UCSD-AML1 (cell line): Measurements from ENCODE around the gene NUP62.

Experiments
- DNase-seq: peaks from one replicate; lab custom pipeline; 2025; ENCODE audit not compliant: unreplicated experiment; lab: John Stamatoyannopoulos, UW

The NUP62 gene

DNA sequence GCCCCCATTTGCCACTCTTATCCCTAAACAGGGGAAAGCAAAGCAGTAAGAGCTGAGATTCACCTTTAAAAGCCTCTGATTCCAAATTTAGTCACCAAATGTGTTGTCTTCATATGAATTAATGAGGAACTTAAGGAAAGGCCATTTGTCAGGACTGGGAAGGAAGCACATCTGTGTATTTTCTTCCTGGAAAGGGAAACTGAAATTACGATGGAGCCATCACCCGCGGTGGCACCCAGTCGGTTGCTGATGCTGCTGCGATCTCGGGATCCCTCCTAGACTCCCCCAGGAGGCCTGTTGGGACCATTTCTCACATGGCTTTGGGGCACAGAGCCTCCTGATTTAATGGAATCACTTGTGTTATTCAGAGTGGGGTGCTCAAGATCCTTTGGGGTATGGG lies 25.2 kb downstream of the NUP62 start:
- no peak for DNase-seq

DNA sequence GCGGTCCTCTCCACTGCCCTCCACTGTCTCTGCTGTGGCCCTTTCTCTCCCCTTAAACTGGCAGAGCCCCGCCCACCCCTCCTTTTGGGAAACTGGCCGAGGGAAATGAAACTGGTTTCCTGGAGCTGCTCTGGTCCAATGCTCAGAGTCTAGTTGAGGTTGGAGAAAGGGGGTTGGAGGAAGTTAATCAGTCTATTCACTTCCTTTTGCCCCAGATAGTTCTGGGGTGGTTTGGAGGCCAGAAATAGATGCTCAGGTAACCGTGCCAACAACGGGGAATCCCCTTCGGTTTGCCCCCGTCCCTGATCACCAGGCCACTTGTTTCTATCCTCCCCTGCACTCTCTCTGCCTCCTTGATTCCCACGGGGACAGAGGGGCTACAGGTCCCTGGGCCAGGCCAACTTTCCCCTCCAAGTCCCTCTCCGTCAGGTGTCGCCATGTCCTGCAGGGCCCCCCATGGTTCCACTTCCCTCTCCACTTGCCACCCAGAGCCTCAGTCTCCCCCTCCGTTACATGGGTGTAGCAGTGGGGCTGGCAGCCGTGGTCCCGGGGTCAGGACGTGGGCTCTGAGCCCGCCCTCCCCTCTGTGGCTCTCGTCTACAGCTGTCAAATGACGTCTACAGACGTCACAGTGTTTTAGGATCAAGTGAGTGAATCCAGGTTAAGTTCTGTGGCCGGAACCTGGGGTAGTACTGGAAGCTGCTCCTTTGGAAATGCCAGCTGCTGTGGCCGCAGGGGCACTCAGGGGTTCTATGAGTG lies 32.3 kb downstream of the NUP62 start, which contains the start of gene IL4I1:
Gene IL4I1, minus strand, starts transcription at position 25 of the 759 bp plus-strand sequence. CDS start 727 bp downstream, outside the sequence.
- peak; percentile 70 for DNase-seq

DNA sequence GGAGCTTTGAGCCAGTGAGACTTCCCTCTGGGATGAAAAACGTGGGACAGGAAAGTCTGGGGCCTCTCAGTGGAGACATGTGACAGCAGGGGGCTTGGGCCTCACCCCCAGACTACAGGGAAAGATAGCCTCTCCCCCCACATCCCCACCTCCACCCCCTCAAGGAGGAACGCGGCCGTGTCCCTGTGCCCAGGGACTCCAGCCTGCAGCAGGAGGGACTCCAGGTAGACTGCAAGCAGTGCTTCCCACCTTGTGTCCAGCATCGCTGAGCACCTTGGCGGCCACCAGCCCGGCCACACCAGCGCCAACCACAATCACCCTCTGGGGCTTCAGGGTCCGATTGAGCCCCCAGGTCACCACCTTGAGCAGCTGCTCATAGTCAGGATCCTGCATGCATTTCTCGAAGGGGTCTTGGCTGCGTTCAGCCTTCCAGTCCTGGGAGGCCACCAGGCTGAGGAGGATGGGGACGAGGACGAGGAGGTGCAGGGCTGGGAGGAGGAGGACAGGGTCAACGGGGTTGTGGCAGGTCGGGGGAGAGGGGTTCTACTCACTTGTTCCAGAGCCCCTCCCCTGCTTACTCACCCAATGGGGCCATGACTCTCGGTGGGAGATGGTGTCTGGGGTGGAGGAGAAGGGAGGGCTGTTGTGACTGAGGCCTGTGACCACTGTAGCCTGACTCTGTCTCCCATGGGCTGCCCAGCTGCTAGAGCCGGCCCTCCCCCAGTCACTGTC lies 33.6 kb downstream of the NUP62 start:
- DNase-seq, result no peak

DNA sequence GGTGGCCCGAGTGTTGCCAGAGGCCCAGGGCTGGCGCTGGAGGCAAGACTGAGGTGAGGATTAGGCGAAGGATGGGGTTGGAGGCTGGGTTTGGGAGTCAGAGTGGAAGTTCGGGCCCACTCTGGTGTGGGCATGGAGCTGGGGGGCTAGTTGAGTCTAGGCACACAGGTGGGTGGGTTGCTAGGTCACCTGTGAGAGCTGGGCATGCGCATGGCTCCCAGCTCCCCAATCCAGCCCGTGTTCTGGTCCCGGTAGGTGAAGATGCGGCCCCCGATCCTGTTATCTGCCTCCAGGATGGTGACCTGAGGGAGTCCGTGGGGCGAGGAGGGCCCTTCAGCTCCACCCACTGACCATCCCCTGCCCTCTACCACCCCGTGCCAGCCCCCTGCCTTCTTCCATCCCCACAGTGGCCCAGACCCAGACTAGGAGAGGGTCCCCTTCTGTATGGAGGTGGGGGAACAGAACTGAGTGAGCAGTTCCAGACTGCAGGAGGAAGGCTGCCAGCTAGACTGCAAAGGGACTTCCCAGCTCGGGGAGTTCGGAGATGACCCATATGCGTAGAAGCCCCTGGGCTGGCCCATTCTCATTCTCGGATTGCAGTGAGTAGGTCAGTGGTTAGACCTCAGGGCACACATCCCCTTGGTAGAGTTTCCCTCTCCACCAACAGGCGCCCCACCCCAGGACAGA lies 34.3 kb downstream of the NUP62 start:
- DNase-seq, result no peak

DNA sequence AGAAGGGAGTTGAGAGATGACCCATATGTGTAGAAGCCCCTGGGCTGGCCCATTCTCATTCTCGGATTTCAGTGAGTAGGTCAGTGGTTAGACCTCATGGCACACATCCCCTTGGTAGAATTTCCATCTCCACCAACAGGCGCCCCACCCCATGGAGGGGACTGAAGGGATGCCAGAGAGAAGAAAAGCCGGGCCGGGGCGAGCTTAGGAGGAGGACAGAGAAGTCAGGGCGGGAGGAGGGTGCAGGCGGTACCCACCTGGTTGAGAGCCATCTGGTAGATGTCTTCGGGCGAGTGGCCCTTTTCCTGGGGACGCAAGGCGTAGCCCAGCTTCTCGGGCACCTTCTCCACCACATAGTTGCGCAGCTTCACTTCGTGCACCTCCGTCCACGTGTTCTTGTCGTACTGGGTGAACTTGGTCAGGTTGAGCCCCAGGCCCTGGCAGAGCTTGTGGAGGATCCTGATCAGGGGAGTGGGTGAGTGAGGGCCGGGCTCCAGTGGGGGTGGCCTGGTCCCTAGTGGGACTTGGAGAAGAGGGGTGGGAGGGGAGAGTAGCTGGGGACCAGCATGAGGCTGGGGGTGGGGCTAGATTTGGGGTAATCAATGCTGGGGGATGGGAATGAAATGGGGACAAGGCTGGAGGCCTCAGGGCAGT lies 35.2 kb downstream of the NUP62 start:
- no peak for DNase-seq

DNA sequence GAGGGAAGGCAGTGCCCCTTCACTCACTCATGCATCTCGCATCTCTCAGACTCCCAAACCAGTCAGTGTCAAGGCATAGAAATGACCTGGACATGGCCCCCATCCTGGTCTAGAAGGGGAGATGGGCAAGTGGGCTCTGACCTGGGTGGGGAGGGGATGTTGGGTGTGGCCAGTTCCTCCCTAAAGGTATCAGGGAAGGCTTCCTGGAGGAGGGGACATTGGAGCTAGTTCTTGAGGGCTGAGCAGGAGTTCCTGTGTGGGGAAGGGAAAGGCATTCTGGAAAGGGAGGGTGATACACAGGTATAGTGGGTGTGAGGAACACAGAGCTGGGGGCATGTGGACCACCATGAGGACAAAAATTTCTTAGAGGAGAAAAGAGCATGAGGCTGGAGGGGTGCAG lies 36.6 kb downstream of the NUP62 start:
- DNase-seq, result no peak

DNA sequence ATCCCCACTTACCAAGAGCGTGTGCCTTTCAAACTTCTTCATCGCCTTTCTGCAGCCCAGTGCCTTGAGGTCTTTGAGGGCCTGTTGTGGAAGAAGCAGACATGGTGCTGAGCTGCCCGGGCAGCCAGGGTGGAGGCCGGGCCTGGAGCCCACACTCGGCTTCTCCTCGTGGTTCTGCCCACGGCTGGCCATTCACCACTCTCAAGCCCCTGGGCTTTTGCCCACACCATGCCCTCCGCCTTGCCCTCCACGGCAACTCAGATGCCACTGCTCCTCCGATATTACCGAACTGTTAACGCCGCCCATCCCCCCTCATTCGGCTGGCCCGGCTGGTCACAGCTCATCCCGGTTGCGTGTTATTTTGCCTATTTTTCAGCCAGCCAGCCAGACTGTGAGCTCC lies 37.9 kb downstream of the NUP62 start:
- DNase-seq, result no peak

DNA sequence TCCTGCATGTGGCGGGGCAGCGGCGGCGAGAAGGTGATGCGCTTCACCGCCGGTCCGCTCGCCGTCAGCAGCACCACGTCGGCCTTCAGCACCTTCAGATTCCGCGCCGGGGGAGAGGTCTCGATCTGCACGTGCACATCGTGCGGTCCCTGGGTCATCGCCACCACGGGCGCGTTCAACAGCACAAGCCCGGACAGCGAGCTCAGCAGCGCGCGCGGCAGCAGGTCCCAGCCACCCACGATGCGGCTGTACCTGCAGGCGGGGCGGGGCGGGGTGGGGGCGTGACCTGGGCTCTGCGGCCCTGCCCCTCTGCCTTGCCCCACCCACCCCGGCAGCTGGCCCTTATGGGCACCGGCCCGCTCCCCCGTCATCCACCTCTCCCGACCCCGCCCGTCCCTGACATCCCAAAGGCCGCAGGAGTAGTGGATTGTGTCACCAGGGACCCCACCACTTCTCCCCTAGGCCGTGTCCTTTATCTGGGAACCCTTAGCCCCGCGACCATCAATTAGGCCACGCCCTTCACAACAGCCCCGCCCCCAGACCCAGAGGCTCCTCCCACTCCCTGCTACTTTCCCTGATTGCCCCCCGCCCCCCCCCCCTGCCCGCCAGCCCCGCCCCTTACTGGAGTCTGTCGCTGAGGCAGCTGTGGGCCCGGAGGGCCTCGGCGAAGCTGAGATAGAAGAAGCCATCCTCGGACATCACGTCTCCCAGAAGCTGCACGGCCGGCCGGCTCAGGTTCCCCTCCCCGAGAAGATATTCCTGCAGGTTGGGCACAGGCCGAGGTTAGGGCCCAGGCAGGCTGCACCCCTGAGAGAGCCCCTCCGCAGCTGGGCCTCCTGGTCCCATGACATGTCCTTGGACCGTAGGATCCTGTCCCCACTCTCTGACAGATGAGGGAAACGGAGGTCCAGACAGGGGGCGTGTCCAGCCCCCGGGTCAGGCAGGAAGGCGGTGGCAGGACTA lies 38.7 kb downstream of the NUP62 start:
- no peak for DNase-seq

DNA sequence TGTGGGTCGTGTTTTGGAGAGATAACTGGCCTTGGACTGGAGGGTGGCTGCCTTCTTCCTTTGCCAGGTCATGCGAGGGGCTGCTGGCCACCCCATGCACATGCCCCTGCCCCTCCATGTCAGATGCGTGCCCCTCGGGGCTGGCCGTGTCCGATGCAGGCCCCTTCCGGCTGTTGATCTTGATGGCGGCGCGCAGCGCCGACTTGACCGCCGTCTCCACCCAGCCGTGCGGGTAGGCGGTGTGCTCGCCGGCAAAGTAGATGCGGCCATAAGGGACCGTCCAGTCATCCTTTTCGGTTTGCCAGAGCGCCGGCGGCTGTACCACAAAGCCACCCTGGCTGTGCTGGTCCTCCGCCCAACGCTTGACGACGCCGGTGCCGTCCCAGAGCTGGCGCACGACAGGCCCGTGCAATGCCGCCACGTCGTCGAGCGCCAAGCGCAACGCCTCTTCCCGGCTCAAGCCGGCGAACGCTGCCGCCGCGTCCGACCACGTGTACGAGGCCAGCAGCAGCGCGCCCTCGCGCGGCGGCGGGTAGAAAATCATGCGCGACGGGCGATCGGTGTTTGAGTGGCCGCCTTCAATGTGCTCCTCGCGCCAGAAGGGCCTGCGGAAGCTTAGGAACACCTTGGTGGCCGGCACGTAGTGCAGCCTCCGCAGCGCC lies 39.5 kb downstream of the NUP62 start:
- DNase-seq, result no peak

DNA sequence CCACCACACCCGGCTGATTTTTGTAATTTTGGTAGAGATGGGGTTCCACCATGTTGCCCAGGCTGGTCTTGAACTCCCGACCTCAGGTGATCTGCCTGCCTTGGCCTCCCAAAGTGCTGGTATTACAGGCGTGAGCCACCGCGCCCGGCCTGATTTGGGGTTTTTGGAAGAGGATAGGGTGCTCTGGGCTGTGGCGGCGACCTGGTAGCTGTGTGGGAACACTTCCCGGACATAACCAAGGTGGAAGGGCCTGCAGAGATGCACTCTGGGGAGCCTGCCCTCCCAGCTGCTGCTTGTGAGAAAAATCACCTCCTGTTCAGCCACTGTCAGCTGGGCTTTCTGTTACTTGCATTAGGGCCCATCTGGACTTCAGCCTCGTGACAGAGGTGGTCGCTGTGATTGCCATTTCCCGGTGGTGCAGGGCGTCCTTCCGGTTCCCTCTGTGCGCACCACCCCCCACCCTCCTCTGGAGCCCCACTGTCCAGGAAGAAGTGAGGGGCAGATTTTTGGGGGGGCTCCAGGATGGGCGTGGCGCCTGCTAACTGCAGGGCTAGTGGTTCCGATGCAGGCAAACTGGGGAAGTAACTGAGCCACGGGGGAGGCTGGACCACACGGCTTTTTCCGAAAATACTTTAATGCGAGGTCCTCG lies 40.1 kb downstream of the NUP62 start:
- no peak for DNase-seq

DNA sequence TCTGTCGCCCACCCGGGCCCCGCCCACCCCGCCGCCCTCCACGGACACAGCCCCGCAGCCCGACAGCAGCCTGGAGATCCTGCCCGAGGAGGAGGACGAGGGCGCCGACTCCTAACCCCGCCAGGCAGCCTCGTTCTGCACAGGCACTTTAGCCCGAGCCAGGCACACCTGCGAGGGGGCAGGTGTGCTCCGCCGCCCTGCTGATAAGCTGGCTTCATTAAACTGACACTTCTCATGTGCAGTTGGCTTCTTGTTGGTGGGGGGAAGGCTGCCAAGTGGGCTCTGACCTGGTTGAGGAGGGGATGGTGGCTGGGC lies 40.8 kb downstream of the NUP62 start:
- DNase-seq, result no peak

DNA sequence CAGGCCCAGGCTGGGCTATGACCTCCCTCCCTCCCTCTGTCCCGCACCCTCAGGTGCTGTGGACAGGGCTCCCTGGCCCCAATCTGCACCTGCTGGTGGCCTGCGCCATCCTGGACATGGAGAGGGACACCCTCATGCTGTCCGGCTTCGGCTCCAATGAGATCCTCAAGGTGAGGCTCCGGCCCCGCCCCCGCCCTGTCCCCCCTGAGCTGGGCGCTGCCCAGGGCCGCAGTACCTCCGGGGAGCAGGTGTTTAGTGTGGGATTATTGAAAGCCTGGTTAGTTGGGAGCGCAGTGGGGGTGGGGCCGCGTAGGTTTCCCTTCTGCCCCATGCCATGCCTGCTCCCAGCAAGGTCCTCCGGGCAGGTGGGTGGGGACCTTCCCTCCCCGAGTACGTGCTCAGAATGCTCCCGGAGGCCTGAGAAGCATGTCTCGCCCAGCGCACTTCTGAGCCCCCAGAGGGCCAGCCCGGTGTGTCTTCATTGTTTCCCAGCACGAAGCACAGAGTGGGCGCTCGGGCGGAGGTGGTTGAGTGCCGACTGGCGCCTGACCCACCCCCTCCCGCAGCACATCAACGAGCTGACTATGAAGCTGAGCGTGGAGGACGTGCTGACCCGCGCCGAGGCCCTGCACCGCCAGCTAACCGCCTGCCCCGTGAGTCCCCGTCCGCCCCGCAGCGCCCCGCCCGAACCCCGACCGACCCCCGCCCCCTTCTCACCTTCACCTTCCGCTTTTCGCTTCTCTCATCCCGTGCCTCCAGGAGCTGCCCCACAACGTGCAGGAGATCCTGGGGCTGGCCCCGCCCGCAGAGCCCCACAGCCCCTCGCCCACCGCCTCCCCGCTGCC lies 41.4 kb downstream of the NUP62 start:
- no peak for DNase-seq

DNA sequence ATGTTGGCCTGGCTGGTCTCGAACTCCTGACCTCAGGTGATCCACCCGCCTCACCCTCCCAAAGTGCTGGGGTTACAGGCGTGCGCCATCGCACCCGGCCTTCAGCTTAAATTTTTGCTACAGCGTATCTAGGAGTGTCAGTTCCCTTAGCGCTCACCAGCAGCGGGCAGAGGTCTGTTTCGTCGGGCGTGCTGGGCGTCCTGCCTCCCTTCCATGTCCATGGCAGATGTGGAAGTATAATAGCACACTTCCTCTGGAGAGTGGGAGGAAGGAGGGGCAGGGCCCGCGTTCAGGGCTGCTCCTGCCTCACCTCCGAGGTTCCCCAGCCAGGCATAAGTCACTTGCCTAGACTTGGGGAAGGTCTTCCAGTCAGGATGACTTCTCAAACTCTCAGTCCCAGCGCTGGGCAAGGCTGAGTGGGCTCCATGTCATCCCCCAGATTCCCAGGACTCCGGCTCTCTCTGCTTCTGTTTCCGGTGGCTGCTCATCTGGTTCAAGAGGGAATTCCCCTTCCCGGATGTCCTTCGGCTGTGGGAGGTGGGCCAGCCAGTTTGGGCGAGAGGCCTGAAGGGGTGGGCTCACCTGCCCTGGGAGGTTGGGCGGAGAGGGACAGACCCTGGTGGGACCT lies 42.2 kb downstream of the NUP62 start:
- no peak for DNase-seq

DNA sequence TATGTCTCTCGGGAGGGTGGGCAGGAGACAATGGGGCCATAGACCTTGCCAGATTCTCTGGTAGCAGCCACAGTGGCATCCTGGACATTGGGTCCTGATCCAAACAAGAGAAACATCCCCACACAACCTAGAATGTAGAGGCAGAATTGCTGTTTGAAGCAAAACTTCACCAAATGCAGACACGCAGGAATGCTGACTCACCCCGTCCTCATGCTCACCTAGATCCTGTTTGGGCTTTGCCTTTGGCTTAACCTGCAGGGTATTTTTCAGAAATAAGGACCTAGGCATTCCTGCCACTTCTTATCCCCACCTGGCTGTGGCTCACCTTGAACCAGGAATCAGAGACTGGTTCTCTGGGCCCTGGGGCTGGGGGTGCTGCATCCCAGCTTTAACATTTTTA lies 44.5 kb downstream of the NUP62 start:
- no peak for DNase-seq

DNA sequence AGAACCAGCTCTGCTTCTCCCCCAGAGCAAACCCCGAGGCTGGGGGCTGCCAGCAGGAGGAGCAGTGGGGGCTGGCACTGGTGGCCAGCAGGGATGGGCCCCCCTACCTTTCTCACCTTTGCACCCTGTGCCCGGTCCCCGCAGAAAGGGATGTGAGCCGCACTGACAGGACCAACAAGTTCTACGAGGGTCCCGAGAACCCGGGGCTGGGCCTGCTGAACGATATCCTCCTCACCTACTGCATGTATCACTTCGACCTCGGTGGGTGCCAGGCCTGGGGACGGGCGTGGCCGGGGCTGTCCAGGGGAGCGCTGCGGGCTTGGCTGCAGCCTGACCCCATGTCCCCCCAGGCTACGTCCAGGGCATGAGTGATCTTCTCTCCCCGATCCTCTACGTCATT lies 45.2 kb downstream of the NUP62 start:
- no peak for DNase-seq

DNA sequence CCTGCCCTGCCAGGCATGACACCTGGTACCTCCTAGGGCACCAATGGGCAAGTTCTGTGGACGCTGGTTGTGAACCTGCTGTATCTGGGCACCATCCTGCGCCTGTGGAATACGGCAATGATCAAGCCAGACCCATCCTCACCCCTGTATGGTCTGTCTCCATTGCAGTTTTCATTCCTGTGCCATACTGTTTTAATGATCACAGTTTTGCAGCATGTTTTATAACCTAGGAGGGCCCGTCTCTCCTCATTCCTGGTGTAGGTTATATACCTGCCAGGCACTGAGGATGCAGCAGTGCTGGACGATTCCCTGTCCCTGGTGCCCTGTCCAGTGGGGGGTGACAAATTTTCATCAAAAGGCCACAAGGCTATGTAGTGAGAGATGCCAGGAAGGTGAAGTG lies 46.2 kb downstream of the NUP62 start:
- DNase-seq, result no peak

DNA sequence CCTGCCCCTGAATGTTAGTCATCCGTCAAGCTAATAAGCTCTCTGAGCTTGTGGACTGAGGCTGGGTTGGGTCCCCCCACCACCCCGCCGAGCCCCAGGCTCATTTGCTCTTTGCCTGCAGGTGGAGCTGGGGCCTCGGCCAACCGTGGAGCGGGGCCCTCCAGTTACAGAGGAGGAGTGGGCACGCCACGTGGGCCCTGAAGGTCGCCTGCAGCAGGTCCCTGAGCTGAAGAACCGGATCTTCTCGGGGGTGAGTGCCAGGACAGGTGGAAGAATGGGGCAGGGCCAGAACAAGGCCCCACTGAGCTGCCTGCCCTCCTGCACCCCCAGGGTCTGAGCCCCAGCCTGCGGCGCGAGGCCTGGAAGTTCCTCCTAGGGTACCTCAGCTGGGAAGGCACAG lies 46.7 kb downstream of the NUP62 start:
- DNase-seq, result no peak
